Activated effector memory CD4-positive, alpha-beta T cell treated with Interleukin-2 at 50 U/mL for 16 hours (primary cell): ENCODE measurements around the gene RNF39.
"Not testable (repeated sequence)": the region's sequence is repeated elsewhere in the genome, so short reads cannot be mapped to it uniquely, and the experiment has no call there.

Experiments used
- DNase-seq: peaks from one replicate; pipeline ENCODE4 v3.0.0-alpha.2; 2020

RNF39 gene

DNA sequence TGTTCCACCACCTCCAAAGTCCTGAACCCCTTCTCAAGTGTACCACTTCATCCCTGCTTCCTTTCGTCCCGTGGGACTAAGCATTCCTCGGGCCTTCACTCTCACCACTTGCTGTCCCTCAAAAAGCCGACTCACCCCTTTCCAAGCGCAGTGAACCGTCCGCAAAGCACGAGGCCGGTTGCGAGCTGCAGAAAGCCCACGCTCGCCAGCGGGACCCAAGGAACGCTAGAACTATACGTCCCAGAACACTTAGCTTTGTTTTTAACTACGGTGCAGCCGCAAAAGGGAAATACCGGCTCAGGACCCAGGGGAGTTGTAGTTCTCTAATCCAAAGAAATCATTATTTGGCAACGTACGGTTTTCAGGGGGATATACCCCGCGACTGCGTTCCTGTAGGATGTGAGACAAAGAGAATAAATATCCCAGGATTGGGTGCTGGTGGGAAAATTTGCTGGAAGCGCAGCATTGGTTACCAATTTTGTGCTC is 14.9 kb downstream of the RNF39 start:
- no peak for DNase-seq

DNA sequence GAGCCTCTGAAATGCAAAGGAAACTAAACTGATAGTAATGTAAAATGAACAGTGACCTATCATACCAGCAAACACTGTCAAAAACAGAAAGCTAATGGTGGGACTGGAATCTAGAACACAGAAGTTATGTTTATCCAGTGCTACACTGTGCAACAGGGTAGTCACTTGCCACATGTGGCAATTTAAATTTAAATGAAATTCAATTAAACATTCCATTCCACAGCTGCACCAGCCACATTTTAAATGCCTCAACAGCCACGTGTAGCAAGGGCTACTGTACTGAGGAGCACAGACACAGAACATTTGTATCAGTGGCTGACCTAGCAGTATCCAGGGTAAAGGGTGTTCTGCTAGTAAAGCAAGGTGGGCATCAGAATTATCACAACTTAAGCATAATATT is 20.1 kb downstream of the RNF39 start:
- DNase-seq: no peak

DNA sequence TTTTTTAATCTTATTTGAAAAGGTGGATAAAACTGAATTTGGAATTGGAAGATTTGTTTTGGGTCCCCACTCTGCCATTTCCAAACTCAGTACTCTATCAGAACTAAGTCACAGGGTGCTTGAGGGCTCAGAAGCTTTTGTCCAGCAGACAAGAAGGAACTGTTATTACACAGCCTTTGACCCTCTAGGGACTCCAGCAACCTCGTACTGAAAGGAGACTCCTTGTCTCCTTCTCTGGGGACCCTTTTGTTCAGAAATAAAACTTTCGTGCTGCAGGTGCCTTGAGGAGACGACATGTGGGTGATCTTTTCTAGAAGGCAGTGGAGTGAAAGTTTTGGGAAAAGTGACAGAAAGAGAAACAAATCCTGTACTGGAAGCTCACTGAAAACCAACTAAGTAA is 21.9 kb downstream of the RNF39 start:
- DNase-seq: no peak

DNA sequence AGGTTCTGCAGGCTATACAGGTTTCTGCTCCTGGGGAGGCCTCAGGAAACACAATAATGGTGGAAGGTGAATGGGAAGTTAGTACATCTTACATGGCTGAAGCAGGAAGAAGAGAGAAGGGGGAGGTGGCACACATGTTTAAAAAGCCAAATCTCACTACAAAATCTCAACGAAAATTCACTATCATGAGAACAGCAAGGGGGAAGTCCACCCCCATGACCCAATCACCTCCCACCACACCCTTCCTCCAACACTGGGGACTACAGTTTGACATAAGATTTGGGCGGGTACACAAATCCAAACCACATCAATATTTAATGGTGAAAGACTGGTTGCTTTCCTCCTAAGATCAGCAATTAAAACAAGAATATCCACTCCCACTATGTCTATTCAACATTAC is 28.3 kb downstream of the RNF39 start:
- no peak for DNase-seq

DNA sequence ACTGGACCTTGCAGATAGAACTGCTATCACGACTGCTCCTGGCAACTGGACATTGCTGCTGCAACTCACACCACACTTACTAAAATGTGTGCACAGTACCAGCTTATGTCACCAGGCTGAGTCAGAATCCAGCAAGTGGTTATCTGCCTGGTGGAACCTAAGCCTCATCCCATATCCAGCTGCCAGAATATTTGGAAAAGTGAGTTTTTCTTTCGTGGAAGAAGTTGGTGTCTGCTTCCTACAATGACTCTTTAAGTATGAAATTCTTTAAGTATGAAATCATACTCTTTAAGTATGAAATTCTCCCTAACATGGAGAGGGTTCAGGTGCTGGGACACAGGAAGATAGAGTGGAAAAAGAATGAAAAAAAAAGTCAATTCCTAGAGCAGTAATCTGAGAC is 30.9 kb downstream of the RNF39 start:
- DNase-seq: no peak

DNA sequence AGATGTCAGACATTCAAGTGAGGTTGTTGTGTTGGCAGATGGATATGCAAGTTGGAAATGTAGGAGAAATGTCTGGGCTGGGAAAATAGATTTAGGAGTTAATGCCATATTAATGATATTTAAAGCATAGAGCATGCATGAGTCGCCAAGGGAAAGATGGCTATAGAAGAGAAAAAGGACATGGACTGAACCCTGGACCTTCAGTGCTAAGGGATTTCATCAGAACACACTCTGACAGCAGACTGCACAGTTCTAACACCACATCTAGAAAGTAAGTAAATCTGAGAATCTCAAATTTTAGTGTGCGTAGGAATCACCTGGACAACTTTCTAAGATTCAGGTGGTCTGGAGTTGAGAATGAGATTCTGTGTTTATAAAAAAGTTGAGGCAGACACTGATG is 31.8 kb downstream of the RNF39 start:
- DNase-seq: no peak

DNA sequence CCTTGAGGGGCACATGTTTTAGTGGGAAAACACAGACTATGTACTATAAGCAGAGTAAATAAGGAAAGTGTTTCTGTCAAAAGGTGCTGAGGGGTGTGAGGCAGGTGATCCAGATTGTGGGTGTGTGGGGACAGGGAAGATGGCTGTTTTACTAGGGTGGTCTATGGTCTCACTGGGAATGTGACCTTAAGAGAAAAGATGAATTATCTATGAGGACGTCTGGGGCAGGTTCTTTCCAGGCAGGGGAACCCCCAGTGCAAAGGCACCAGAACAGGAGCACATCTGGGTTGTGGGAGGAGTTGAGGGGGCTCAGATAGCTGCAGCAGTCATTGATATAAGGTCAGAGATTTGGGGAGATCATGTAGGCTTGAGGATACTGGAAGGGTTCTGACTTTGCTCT is 32.7 kb downstream of the RNF39 start:
- DNase-seq: no peak

DNA sequence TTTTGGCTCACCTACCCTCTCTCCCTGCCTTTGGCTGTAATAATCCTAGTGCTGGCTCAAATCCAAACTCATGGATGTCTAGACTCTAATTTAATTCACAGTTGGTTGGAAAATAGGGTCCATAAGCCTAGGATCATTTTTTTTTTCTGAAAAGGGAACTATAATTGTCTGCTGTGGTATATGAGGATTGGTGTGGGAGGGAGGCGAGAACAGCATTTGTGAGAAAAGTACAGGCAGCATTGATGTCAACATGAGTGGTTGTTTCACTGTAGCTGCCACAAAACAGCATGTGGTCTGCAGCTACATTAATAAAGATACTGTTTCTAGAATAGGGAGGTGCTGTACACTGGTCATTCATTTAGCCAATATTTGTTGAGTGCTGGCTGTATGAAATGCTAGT is 33.1 kb downstream of the RNF39 start:
- no peak for DNase-seq

DNA sequence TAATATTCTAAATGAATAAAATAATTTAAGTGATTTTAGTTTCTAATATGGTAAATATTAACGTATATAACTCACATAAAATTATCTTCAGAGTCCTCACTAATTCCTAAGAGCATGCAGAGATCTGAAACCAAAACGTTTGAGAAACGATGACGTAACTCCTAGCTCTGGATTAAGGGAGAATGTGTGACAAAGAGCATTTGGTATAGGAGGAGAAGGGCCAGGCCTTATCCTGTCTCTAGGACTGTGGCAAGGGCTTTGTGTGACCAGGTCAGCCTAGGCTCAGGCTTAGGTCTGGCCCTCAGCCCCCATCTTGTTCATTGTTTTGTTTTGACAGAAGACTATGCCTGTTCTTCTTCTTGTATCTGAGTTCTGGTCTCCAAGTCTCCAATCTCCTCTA is 33.7 kb downstream of the RNF39 start:
- no peak for DNase-seq

DNA sequence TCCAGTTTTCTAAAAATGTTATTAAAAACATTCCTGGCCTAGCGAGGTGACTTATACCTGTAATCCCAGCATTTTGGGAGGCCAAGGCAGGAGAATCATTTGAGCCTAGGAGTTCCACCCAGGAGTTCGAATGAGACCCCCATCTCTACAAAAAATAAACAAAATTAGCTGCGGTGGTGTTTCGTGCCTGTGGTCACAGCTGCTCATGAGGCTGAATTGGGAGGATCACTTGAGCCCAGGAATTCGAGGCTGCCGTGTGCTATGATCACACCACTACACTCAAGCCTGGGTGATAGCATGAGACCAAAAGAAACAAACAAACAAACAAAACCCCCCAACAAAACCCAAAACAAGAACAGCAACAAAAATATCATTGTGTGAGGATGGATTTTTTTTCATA is 34.3 kb downstream of the RNF39 start:
- DNase-seq: no peak

DNA sequence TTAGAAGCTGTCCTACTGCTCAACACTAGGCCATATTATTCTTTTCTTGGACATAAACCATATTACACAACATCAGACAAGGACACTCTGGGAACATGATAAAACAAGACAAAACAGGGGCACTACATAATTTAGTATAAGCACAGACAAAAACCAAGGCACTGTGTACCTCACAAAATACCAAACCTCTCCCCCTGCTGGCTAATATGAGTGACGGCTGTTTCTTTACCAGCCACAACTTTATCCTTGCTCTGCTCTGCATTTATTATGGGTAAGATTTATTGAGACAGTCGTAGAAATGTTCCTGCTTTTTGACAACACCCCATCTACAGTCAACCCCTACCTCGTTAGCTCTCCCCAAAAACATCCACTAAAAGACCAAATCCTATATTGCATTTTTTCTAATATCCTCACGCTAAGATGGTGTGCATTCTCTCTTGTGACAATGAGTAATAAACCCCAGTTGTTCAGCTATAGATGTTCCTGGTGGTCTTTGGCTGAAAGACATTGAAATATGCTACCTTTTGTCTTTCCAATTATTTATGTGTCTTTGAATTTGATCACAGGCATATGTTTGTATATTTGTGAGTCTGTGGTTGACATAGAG is 38.3 kb downstream of the RNF39 start:
- DNase-seq: no peak

DNA sequence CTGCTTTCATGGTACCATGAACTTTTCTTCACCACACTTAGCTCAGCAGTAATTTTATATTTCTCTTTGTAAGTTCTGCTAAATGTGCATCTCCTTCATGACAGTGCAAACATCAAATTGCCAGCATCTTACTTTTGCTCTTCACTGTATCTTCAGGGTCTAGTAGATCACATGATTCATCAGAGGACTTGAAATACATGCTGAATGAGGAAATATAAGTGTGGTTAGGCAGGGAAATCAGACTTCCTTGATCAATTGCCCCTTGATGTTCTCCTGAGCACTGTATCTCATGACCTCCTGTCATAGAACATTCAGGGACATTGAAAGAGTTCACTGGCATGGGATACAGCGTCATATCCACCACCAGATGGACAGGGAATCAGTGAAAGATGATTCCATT is 39.8 kb downstream of the RNF39 start:
- no peak for DNase-seq

DNA sequence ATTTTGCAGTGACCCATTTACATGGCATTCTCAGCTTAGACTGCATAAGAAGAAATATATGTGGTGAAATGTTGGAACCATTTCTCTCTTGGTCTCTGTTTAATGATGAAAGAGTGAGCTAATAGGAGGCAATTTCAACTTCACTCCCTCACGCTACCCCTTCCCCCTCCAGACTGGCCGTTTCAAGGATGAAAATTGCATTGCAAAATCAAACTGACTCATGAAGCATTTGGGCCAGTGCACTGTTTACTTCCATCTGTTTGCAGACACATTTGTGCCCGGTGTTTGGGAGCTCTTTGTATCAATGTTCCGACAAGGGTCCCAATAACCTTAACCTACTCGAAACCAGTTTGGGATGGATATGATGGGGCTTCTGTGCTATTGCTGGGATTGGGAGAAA is 42.1 kb downstream of the RNF39 start:
- not testable (repeated sequence) for DNase-seq

DNA sequence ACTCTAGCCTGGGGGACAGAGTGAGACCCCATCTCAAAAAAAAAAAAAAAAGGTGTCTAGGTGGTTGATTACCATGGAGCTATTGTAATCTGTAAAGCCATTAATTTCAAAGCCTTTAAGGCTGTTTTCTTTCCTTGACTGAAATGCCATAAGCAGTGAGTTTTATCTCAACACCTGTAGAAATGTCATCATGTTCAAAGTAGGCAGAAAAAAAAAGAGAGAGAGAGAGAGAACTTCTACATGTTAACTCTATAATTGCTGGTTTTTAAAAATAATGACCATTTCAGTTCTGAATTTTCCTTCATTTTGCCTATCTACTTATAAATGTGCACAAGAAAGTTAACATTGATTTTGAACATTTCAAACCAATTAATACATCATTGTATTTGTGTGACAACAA is 44.2 kb downstream of the RNF39 start:
- DNase-seq: no peak

DNA sequence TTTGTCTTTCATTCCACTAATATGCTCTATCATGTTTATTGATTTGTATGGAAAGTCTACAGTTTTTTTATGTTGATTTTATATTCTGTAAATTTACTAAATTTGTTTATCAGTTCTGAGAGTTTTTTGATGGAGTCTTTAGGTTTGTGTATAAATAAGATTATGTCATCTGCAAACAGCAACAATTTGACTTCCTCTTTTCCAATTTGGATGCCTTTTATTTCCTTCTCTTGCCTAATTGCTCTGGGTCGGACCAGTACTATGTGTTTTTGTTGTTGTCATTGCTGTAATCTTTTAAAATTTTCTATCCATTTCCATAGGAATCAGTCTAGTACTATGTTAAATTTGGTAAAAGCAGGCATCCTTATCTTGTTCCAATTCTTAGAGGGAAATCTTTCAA is 46.0 kb downstream of the RNF39 start:
- no peak for DNase-seq

DNA sequence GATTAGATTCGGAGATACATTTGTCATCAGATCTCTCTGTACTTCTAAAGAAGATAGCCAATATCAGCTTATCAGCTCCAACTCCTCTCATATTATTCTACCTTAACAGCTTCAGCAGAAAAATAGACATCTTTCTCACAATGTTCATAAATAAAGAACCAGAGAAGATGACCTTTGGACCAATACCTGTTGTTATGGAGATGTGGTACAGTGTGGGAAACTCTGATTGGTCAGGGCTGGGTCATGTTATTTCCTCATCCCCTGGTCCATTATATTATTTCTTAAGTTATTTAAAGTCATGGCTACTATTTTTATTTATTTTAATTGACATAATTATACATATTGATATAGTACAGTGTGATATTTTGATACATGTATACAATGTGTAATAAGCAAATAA is 50.4 kb downstream of the RNF39 start:
- DNase-seq: no peak

DNA sequence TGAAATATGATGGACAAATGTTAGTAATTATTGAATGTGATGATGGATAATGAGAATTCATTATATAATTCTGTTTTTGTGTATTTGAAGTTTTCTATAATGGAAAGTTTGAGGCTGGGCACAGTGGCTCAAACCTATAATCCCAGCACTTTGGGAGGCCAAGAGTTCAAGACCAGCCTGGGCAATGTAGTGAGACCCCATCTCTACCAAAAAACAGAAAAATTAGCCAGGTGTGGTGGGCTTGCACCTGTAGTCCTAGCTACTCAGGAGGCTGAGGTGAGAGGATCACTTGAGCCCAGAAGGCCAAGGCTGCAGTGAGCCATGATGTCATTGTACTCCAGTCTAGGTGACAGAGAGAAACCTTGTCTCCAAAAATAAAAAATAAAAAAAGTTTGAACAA is 52.9 kb downstream of the RNF39 start:
- DNase-seq: not testable (repeated sequence)

DNA sequence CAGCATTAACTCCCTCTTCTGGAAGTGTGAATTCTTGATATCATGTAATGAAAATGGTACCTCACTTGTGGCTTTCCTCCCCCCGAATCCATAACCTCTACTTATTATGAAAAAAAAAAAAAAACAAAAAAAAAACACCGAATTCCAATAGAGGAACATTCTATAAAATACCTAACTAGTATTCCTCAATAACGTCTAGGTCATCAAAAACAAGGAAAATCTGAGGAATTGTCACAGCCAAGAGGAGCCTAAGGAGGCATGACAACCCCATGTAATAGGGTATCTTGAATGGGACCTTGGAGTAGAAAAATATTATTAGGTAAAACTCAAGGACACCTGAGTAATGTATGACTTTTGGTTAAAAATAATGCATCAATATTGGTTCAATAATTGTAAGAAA is 53.4 kb downstream of the RNF39 start:
- DNase-seq: no peak

DNA sequence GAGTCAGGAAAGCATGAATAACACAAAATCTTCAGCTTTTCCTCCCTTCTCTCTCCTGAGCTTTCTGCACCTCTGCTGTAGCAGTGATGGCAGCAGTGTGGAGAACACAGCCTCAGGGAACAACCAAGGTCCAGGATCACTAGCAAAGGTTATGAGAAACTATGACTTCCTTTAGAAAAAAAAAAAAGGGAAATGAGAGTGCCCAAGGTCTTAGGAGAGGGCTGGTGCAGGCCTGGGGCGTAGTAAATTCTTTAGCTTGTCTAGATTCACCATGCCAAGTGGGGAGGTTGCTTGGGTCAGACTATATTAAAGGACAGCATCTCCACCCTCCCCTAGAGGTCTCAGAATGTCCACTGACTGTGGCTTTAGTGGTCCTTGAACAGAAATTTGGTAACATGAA is 54.9 kb downstream of the RNF39 start:
- DNase-seq: no peak
